GM20000 (cell line): ENCODE measurements around the gene NR4A2.

Experiments used
- DNase-seq: peaks from one replicate; pipeline ENCODE4 v3.0.0; 2012; ENCODE audit warnings: low spot score
- TF ChIP-seq, protein P1 (sequence below): IDR thresholded peaks from 2 replicates; pipeline ENCODE4 v1.5.1; 2012; ENCODE audit warnings: mild to moderate bottlenecking, control low read depth; ENCODE audit errors: extremely low read depth, missing control alignments

The NR4A2 gene

GRCh38 chr2:156319811-156320485 lies 12.6 kb downstream of the NR4A2 start:
- TF ChIP-seq, protein P1, sequence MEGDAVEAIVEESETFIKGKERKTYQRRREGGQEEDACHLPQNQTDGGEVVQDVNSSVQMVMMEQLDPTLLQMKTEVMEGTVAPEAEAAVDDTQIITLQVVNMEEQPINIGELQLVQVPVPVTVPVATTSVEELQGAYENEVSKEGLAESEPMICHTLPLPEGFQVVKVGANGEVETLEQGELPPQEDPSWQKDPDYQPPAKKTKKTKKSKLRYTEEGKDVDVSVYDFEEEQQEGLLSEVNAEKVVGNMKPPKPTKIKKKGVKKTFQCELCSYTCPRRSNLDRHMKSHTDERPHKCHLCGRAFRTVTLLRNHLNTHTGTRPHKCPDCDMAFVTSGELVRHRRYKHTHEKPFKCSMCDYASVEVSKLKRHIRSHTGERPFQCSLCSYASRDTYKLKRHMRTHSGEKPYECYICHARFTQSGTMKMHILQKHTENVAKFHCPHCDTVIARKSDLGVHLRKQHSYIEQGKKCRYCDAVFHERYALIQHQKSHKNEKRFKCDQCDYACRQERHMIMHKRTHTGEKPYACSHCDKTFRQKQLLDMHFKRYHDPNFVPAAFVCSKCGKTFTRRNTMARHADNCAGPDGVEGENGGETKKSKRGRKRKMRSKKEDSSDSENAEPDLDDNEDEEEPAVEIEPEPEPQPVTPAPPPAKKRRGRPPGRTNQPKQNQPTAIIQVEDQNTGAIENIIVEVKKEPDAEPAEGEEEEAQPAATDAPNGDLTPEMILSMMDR = peak; percentile 9
- DNase-seq = no peak

- TF ChIP-seq, protein P1 = no peak
- DNase-seq = no peak
Measured at GRCh38 chr2:156317631-156318030, 14.9 kb downstream of the NR4A2 start.

DNA sequence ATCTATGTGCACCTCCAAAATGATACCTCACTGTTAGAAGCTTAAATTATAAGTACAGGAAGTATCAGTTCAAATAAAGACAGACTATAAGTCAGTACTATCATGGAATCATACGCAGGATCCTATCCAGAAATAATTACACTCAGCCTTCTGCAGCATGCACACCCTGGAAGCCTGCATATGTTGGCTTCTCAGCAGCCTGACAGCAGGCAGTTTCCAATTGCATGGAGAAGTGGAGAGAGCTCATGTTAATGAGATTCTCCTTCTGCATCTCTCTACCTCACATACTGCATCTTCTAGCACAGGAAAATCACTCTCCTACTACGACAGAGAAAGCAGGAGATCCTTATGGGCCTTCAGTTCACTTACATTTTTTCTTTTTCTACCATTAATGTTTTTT lies 20.5 kb downstream of the NR4A2 start:
- DNase-seq = no peak
- TF ChIP-seq, protein P1 = no peak

- TF ChIP-seq, protein P1 = no peak
- no peak for DNase-seq
Measured at GRCh38 chr2:156310773-156311172, 21.7 kb downstream of the NR4A2 start.

GRCh38 chr2:156309917-156310316 lies 22.6 kb downstream of the NR4A2 start:
- no peak for DNase-seq
- TF ChIP-seq, protein P1 = no peak

DNA sequence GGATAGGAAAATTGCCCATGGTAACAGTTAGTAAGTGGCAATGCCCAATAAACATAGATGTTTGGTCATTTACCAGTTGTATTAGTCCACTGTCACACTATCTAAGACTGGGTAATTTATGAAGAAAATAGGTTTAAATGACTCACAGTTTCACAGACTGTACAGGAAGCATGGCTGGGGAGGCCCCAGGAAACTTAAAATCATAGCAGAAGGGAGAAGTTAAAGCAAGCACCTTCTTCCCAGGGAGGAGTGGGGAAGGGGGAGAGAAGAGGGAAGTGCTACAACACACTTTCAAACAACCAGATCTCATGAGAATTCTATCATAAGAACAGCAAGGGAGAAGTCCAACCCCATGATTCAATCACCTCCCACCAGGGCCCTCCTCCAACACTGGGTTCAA lies 23.4 kb downstream of the NR4A2 start:
- TF ChIP-seq, protein P1 = no peak
- DNase-seq = no peak

DNA sequence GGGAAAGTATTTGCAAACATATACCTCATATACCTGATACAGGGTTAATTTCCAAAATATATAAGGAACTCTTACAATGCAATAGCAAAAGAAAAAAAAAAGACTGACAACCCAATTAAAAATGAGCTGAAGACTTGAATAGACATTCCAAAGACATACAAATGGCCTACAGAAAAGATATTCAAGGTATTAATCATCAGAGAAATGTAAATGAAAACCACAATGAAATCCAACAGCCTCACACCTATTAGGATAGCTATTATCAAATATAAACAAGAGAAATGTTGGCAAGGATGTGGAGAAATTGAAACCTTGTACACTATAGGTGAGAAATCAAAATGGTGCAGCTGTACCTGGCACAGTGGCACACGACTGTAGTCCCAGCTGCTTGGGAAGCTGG lies 25.7 kb downstream of the NR4A2 start:
- TF ChIP-seq, protein P1 = no peak
- no peak for DNase-seq
